NCI-H2029 treated with DMSO at 0.1 percent for 48 hours (cell line): ENCODE results near the gene MAP4K1.
"Not testable (repeated sequence)": the region's sequence is repeated elsewhere in the genome, so short reads cannot be mapped to it uniquely, and the experiment has no call there.

Experiments
- DNase-seq: peaks from one replicate; lab custom pipeline; 2025; lab: John Stamatoyannopoulos, UW

Gene MAP4K1

GRCh38 chr19:38650911-38651584, 33.3 kb upstream of the MAP4K1 start:
- DNase-seq: no peak

- peak; percentile 37 for DNase-seq
Measured at GRCh38 chr19:38650172-38650775, 32.5 kb upstream of the MAP4K1 start.

GRCh38 chr19:38649305-38650171, 31.8 kb upstream of the MAP4K1 start:
- DNase-seq: peak; percentile 79

- no peak for DNase-seq
Measured at GRCh38 chr19:38648769-38649304, 31.1 kb upstream of the MAP4K1 start.

- DNase-seq: no peak
Measured at GRCh38 chr19:38647966-38648768, 30.4 kb upstream of the MAP4K1 start.

GRCh38 chr19:38647368-38647965, 29.7 kb upstream of the MAP4K1 start, which contains the start of gene ACTN4:
ACTN4 (plus strand) TSS chr19:38647649; CDS start chr19:38647746, 97 bp downstream.
- peak; percentile 86 for DNase-seq

GRCh38 chr19:38644719-38645118, 27.0 kb upstream of the MAP4K1 start:
- DNase-seq: no peak

GRCh38 chr19:38642176-38642575, 24.4 kb upstream of the MAP4K1 start:
- no peak for DNase-seq

- no peak for DNase-seq
Measured at GRCh38 chr19:38640368-38640767, 22.6 kb upstream of the MAP4K1 start.

- DNase-seq: no peak
Measured at GRCh38 chr19:38639679-38640078, 21.9 kb upstream of the MAP4K1 start.

GRCh38 chr19:38638461-38638860, 20.7 kb upstream of the MAP4K1 start:
- no peak for DNase-seq

- no peak for DNase-seq
Measured at GRCh38 chr19:38635483-38636399, 18.0 kb upstream of the MAP4K1 start.

- DNase-seq: no peak
Measured at GRCh38 chr19:38634757-38635482, 17.2 kb upstream of the MAP4K1 start.

GRCh38 chr19:38632476-38633213, 14.9 kb upstream of the MAP4K1 start:
- DNase-seq: no peak

- DNase-seq: not testable (repeated sequence)
Measured at GRCh38 chr19:38631811-38632475, 14.2 kb upstream of the MAP4K1 start.

- DNase-seq: not testable (repeated sequence)
Measured at GRCh38 chr19:38631301-38631700, 13.5 kb upstream of the MAP4K1 start.

- no peak for DNase-seq
Measured at GRCh38 chr19:38629568-38629967, 11.8 kb upstream of the MAP4K1 start.

- no peak for DNase-seq
Measured at GRCh38 chr19:38626401-38626800, 8.6 kb upstream of the MAP4K1 start.
